ENCODE results near the gene TMEM150C. TPM values are rescaled to one million over a fixed set of nuclear protein-coding genes. Genes with fewer than 3 reads are reported as not detected.

TMEM150C gene
- total RNA-seq, 1 donor from 2014 or later: 4.9 TPM

DNA sequence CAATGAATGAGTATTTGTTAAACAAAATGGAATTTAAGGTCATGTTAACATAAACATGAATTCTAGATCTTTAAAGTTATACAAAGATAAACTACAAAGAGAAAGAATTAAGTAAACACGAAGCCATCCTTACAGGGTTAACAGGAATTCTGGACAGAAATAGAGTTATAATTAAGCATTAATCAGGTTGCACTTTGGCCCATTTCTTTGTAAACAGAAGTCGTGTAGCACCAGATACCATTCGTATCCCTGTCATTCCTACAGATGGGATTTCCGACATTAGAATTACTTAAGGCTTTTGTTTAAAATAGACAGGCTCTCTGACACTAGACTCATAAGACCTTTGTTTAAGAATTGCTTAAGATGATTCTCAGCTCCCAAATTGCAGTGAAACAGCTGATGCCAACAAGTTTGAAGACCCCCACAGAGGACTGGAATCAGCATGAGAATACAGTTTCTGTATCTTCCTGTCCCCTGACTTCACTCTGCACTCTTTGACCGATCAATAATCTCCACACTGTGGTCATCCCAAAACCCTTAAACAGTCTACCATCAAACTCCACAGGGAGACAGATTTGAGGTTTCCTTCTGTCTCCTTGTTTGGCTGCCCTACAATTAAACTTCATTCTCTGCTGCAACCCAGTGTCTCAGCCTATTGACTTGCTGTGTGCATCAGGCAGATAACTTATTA lies 22.3 kb upstream of the TMEM150C start:
- Histone ChIP-seq H3K36me3 (ENCODE audit: control insufficient read depth, insufficient read depth, low read length) (no peaks in the 10 kb centered on the region), H3K27me3 (ENCODE audit: control insufficient read depth, insufficient read depth, low read length) (no peaks in the 10 kb centered on the region), H3K4me3 (ENCODE audit: low read depth, low read length) (no peak overlapping the region)
- no peak for DNase-seq (ENCODE audit: low read depth)
- TF ChIP-seq, protein P1, sequence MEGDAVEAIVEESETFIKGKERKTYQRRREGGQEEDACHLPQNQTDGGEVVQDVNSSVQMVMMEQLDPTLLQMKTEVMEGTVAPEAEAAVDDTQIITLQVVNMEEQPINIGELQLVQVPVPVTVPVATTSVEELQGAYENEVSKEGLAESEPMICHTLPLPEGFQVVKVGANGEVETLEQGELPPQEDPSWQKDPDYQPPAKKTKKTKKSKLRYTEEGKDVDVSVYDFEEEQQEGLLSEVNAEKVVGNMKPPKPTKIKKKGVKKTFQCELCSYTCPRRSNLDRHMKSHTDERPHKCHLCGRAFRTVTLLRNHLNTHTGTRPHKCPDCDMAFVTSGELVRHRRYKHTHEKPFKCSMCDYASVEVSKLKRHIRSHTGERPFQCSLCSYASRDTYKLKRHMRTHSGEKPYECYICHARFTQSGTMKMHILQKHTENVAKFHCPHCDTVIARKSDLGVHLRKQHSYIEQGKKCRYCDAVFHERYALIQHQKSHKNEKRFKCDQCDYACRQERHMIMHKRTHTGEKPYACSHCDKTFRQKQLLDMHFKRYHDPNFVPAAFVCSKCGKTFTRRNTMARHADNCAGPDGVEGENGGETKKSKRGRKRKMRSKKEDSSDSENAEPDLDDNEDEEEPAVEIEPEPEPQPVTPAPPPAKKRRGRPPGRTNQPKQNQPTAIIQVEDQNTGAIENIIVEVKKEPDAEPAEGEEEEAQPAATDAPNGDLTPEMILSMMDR (IDR thresholded peaks at IDR 0.05; ENCODE audit: insufficient read depth, low read length, poor library complexity, severe bottlenecking): no peak

DNA sequence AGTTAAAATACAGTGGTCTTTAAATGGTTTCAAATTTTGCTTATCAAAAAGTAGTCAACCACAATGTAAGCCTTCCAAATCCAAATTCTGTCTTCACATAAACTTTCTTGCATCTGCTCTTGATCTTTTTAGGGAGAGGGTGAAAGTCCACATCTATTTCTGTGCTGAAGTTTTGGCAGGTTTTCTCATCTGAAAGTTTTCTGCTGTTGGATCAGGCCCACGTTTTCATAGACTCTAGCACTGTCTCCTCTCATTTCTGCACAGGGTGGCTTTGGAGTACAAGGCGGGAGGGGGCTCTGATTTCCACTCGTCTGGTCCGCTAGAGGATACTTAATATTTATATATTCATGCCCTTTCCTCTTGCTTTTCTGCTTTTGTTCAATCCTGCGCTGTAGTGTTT lies 18.1 kb upstream of the TMEM150C start:
- DNase-seq (ENCODE audit: low read depth): no peak
- TF ChIP-seq, protein P1 (IDR thresholded peaks at IDR 0.05; ENCODE audit: insufficient read depth, low read length, poor library complexity, severe bottlenecking): no peak
- H3K27me3 ChIP-seq (ENCODE audit: control insufficient read depth, insufficient read depth, low read length): no peaks in the 10 kb centered on the region
- no peaks in the 10 kb centered on the region for H3K36me3 ChIP-seq (ENCODE audit: control insufficient read depth, insufficient read depth, low read length)
- no peak overlapping the region for H3K4me3 ChIP-seq (ENCODE audit: low read depth, low read length)

GRCh38 chr4:82578935-82579334 lies 17.1 kb upstream of the TMEM150C start:
- H3K36me3 ChIP-seq (ENCODE audit: control insufficient read depth, insufficient read depth, low read length): no peaks in the 10 kb centered on the region
- TF ChIP-seq, protein P1 (IDR thresholded peaks at IDR 0.05; ENCODE audit: insufficient read depth, low read length, poor library complexity, severe bottlenecking): peak; percentile 13
- H3K4me3 ChIP-seq (ENCODE audit: low read depth, low read length): no peak overlapping the region
- DNase-seq (ENCODE audit: low read depth): no peak
- H3K27me3 ChIP-seq (ENCODE audit: control insufficient read depth, insufficient read depth, low read length): no peaks in the 10 kb centered on the region

DNA sequence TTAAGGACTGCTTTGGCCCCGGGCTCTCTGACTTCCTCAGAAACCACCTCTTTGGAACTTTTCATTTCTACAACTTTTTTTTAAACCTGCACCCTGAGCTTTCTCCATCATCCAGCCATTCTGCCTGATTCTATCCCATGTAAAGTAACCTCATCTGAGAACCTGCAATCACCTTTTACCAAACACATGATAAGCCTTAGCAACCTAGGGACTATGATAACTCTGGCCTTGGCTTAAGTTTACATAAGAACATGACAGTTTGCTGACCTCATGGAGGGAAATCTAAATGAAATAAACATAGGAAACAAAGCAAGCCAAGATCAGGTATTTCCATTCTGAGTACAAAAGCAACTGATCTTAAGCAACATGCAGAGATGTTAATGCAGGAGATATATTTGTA lies 15.7 kb upstream of the TMEM150C start:
- H3K27me3 ChIP-seq (ENCODE audit: control insufficient read depth, insufficient read depth, low read length): no peaks in the 10 kb centered on the region
- H3K36me3 ChIP-seq (ENCODE audit: control insufficient read depth, insufficient read depth, low read length): no peaks in the 10 kb centered on the region
- TF ChIP-seq, protein P1 (IDR thresholded peaks at IDR 0.05; ENCODE audit: insufficient read depth, low read length, poor library complexity, severe bottlenecking): no peak
- DNase-seq (ENCODE audit: low read depth): no peak
- H3K4me3 ChIP-seq (ENCODE audit: low read depth, low read length): no peak overlapping the region

DNA sequence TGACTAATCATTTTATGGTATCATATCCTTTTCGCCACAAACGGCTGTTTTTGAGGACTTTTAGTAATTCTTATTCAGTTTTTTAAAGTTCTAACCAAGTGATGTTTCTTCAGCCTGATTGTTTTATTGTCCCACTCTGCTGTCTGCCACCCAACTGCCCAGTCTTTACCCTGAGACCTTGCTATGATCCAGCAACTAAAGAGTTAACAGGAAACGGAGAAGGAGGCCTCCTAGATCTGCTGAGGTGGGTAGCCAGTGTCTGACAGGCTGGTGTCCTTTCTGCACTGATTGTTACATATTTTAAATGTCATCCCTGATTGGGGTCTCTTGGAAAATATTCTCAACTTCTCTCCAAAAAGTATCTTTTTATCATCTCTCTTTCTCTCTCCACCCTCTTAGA lies 7.9 kb upstream of the TMEM150C start:
- DNase-seq (ENCODE audit: low read depth): no peak
- TF ChIP-seq, protein P1 (IDR thresholded peaks at IDR 0.05; ENCODE audit: insufficient read depth, low read length, poor library complexity, severe bottlenecking): no peak
- no peaks in the 10 kb centered on the region for H3K36me3 ChIP-seq (ENCODE audit: control insufficient read depth, insufficient read depth, low read length)
- no peaks in the 10 kb centered on the region for H3K27me3 ChIP-seq (ENCODE audit: control insufficient read depth, insufficient read depth, low read length)
- no peak overlapping the region for H3K4me3 ChIP-seq (ENCODE audit: low read depth, low read length)

DNA sequence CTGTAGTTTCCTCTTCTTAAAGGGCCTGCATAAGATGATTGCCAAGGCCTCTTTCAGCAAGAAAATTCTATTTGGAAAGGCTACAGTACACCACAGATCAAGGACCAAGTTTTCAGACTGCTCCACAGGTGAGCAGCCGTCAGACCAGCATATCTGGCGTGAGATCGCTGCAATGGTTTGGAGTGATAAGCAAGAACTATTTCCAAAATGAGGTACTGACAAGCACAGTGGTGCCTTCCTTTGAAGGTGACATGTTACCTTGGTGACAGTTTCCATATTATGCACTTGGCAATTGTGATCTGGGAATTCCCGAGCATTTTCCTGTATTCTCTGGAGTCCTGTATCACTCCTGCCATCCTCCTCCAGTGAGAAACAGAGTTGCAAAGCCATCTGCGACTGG lies 7.3 kb upstream of the TMEM150C start:
- DNase-seq (ENCODE audit: low read depth): no peak
- no peaks in the 10 kb centered on the region for H3K36me3 ChIP-seq (ENCODE audit: control insufficient read depth, insufficient read depth, low read length)
- no peaks in the 10 kb centered on the region for H3K27me3 ChIP-seq (ENCODE audit: control insufficient read depth, insufficient read depth, low read length)
- TF ChIP-seq, protein P1 (IDR thresholded peaks at IDR 0.05; ENCODE audit: insufficient read depth, low read length, poor library complexity, severe bottlenecking): no peak
- no peak overlapping the region for H3K4me3 ChIP-seq (ENCODE audit: low read depth, low read length)
